Kidney glomerular epithelial cell (primary cell): ENCODE data around the gene PLCG2.
"Not testable (repeated sequence)": the region's sequence is repeated elsewhere in the genome, so short reads cannot be mapped to it uniquely, and the experiment has no call there.

Source experiments
- DNase-seq: peaks from one replicate; lab custom pipeline; 2025; lab: John Stamatoyannopoulos, UW

PLCG2 gene

DNA sequence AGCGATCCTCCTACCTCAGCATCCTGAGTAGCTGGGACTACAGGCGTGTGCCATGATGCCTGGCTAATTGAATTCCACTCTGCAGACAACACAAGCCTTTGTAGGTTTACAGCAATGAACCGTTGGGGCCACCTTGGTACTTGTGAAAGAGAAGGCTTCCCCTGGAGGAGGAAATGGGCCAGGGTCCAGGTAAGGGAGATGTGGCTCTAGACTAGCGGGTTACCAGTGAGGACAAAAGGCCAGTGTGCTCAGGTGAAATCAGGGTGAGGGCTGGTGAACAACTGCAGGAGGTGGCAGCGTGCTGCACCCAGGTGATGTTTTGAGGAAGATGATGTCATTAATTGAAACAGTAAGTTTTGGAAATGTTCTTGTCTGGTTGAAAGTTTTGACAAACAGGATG is 225.5 kb downstream of the PLCG2 start:
- no peak for DNase-seq

DNA sequence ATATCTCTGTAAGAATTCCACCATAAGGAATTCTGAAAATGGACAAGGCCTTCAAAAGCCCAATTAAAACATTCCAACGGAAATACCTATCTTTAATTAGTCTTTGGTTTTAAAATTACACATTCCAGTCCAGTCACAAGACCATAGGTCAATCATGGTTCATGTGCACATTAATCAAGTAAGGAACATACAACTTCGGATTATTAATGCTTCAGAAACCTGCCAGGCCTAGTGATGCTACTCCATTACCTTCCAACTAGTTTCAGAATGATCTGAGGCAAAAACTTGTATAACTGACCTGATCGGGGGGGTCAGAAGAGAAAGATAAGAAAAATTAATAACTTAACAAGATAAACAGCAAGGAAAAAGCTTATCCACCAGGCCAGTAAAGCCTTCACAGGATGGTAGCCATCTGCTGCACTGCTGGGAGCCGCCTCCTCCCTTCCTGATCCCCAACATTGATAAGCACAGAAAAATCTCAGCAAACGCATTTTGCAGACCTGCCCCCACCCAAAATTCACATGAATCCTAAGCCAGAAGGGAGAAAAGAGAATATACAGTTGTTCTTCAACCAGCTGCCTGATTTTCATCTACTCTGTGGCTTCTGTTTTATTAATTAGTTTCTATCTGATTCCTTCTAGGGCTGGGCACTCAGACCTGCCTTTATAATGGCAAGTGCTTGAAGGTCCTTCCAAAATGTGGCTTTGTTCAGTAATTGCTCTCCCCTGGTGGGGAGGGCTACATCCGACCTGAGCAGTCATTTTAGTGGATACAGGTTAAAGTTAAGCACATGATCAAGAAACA is 226.1 kb downstream of the PLCG2 start:
- DNase-seq: no peak

- DNase-seq: no peak
Observed at GRCh38 chr16:82006036-82006435, 226.9 kb downstream of the PLCG2 start.

DNA sequence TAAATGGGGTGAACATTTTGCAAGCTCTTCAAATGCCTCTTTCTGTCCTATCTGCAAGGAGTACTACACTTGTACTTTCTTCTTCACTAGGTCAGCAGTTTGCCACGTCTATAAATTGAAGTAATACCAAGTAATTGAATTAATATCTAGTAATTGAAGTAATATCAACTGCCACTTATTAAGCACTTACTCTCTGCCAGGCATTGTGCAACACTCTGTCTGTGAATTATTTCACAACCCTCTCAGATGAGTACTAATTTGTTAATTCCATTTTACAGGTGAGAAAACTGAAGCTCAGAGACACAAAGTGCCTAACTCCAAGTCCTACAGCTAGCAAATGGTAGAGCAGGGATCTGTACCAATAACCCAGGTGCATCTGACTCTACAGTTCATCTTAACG is 228.1 kb downstream of the PLCG2 start:
- no peak for DNase-seq

DNA sequence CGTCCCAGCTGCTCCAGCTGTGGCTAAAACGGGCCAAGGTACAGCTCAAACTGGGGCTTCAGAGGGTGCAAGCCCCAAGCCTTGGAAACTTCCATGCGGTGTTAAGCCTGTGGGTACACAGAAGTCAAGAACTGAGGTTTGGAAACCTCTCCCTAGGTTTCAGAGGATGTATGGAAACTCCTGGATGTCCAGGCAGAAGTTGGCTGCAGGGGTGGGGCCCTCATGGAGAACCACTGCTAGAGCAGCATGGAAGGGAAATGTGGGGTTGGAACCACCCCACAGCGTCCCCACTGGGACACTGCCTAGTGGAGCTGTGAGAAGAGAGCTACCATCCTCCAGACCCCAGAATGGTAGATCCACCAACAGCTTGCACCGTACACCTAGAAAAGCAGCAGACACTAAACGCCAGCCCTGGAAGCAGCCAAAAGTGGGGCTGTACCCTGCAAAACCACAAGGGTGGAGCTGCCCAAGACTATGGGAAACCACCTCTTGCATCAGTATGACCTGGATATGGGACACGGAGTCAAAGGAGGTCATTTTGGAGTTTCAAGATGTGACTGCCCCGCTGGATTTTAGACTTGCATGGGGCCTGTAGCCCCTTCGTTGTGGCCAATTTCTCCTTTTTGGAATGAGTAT is 230.0 kb downstream of the PLCG2 start:
- DNase-seq: no peak

DNA sequence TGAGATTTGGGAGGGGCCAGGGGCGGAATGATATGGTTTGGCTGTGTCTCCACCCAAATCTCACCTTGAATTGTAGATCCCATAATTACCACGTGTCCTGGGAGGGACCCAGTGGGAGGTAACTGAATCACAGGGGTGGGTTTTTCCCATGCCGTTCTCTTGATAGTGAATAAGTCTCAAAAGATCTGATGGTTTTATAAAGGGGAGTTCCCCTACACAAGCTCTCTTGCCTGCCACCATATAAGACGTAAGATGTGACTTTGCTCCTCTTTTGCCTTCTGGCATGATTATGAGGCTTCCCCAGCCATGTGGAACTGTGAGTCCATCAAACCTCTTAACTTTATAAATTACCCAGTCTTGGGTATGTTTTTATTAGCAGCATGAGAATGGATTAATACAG is 230.7 kb downstream of the PLCG2 start:
- not testable (repeated sequence) for DNase-seq

- no peak for DNase-seq
Observed at GRCh38 chr16:82010649-82011048, 231.6 kb downstream of the PLCG2 start.

DNA sequence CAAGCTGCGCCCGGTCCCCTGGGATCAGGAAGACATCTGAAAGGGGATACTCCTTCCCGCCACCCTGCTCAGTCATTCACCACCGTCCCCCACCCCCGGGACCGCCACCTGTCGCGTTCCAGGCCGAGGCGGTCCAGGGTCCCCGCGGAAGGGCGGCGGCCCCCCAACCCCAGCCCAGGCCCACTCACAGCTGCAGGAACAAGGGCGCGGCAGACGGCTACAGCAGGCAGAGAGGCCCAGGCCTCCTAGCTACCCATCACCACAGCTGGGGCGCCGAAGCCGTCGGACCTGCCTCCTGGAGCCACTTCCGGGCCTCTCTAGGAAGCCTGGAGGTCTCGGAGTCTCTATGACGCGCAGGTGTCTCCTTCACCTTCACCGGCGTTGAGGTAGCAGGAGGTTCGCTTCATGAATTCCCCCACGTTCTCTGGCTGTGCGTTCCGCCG is 232.1 kb downstream of the PLCG2 start, which contains the start of gene SDR42E1:
Gene SDR42E1, minus strand, starts transcription at position 272 of the 443 bp plus-strand sequence. CDS start 10,612 bp downstream, outside the sequence.
- DNase-seq: peak; percentile 29
